Hepatocyte (in vitro differentiated cells): Measurements from ENCODE around the gene FMNL2. TPM values are rescaled to one million over a fixed set of nuclear protein-coding genes. Genes with fewer than 3 reads are reported as not detected.

Experiments used
- DNase-seq: peaks from one replicate; pipeline ENCODE4 v3.0.0-alpha.2; 2016; ENCODE audit warnings: low spot score
- H2AFZ ChIP-seq: fragments of 200-600 bp; sonication (generic); 2 replicates; pipeline ENCODE4 v1.6.0; 2016; ENCODE audit warnings: antibody characterized with exemption, mild to moderate bottlenecking
- H3K27ac ChIP-seq: fragments of 200-600 bp; sonication (generic); 2 replicates; pipeline ENCODE4 v1.5.1; 2016; ENCODE audit warnings: mild to moderate bottlenecking
- H3K27me3 ChIP-seq: fragments of 200-600 bp; sonication (generic); 2 replicates; pipeline ENCODE4 v1.6.1; 2016
- H3K36me3 ChIP-seq: fragments of 200-600 bp; sonication (generic); replicated peaks from 2 replicates; pipeline ENCODE4 v1.5.1; 2016; ENCODE audit warnings: low read depth; ENCODE audit not compliant: insufficient read depth
- H3K4me1 ChIP-seq: fragments of 200-600 bp; sonication (generic); 2 replicates; pipeline ENCODE4 v1.5.1; 2016; ENCODE audit warnings: mild to moderate bottlenecking, moderate library complexity; ENCODE audit not compliant: insufficient read depth
- H3K4me2 ChIP-seq: fragments of 200-600 bp; sonication (generic); 2 replicates; pipeline ENCODE4 v1.6.0; 2016
- H3K4me3 ChIP-seq: fragments of 200-600 bp; sonication (generic); 2 replicates; pipeline ENCODE4 v1.5.1; 2016; ENCODE audit warnings: mild to moderate bottlenecking
- H3K79me2 ChIP-seq: fragments of 200-600 bp; sonication (generic); 2 replicates; pipeline ENCODE4 v1.6.0; 2017; ENCODE audit warnings: mild to moderate bottlenecking
- H3K9me2 ChIP-seq: fragments of 200-600 bp; sonication (generic); replicated peaks from 2 replicates; pipeline ENCODE4 v1.6.0; 2017; ENCODE audit warnings: mild to moderate bottlenecking; ENCODE audit not compliant: insufficient read depth
- H3K9me3 ChIP-seq: fragments of 200-600 bp; sonication (generic); 2 replicates; pipeline ENCODE4 v1.5.1; 2016; ENCODE audit warnings: low read depth, mild to moderate bottlenecking
- H4K20me1 ChIP-seq: fragments of 200-600 bp; sonication (generic); 2 replicates; pipeline ENCODE4 v1.6.0; 2016; ENCODE audit warnings: mild to moderate bottlenecking; ENCODE audit not compliant: insufficient read depth, poor library complexity, severe bottlenecking
- EZH2 ChIP-seq: fragments of 200-600 bp; sonication (generic); IDR thresholded peaks from 2 replicates; pipeline ENCODE4 v1.6.1; 2016; ENCODE audit warnings: antibody characterized with exemption, mild to moderate bottlenecking, borderline replicate concordance
- EZH2phosphoT487 ChIP-seq: fragments of 200-600 bp; sonication (generic); IDR thresholded peaks from one replicate; pipeline ENCODE4 v1.6.1; 2018; ENCODE audit warnings: antibody characterized with exemption, mild to moderate bottlenecking, low read depth, moderate library complexity; ENCODE audit not compliant: unreplicated experiment, severe bottlenecking
- WGBS: methylation state at CpG from one replicate; pipeline ENCODE4 v1.1.6; 2016; ENCODE audit warnings: low lambda C conversion rate; ENCODE audit errors: missing lambda C conversion rate; 5-methylcytosine and 5-hydroxymethylcytosine counted together
- polyA plus RNA-seq: library from polyadenylated mRNA; unstranded; fragments of >200 nt; fragmentation: Nextera tagmentation; extraction: Ambion mirVana; gene quantifications from 2 replicates; pipeline ENCODE4 v1.2.1, GENCODE V29; 2016
- total RNA-seq: library from RNA; depleted of rRNA; stranded (reverse); fragments of >200 nt; gene quantifications from 2 replicates; pipeline ENCODE4 v1.2.3, GENCODE V29; 2014
- TF ChIP-seq, protein P1 (sequence below): fragments of 200-600 bp; sonication (generic); IDR thresholded peaks from 2 replicates; pipeline ENCODE4 v1.5.1; 2016; ENCODE audit warnings: antibody characterized with exemption, mild to moderate bottlenecking; ENCODE audit not compliant: poor library complexity

Gene FMNL2
- total and polyA plus RNA-seq, 2 experiments from 2014 or later = 11.7 to 53.6 TPM

DNA sequence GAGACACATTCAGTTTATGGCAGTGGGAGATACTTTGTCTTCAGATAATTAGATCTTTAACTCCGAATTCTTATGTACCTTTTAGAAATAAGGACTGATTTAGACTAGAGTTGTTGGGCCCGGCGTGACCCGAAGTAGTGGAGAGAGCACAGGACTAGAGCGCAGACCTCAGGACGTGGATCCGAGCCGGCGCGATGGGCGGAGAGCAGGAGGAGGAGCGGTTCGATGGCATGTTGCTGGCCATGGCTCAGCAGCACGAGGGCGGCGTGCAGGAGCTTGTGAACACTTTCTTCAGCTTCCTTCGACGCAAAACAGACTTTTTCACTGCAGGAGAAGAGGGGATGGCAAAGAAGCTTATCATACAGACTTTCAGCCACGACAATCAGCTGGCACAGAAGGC, 54.5 kb downstream of the FMNL2 start:
- Histone ChIP-seq H3K36me3 (no peaks in the 10 kb centered on the region), H3K27ac (no peak overlapping the region), H3K79me2 (peaks cover 93% of the 10 kb centered on the region), H3K4me1 (peaks cover 17% of the 10 kb centered on the region), H3K27me3 (no peaks in the 10 kb centered on the region), H2AFZ (no peak overlapping the region), H3K9me2 (no peaks in the 10 kb centered on the region), H4K20me1 (peaks cover 19% of the 10 kb centered on the region), H3K4me2 (no peak overlapping the region), H3K9me3 (no peaks in the 10 kb centered on the region), H3K4me3 (no peak overlapping the region)
- WGBS = 94% methylated on average over 19 of the region's 19 CpGs
- no peak for TF ChIP-seq EZH2
- TF ChIP-seq EZH2phosphoT487 = no peak
- TF ChIP-seq, protein P1, sequence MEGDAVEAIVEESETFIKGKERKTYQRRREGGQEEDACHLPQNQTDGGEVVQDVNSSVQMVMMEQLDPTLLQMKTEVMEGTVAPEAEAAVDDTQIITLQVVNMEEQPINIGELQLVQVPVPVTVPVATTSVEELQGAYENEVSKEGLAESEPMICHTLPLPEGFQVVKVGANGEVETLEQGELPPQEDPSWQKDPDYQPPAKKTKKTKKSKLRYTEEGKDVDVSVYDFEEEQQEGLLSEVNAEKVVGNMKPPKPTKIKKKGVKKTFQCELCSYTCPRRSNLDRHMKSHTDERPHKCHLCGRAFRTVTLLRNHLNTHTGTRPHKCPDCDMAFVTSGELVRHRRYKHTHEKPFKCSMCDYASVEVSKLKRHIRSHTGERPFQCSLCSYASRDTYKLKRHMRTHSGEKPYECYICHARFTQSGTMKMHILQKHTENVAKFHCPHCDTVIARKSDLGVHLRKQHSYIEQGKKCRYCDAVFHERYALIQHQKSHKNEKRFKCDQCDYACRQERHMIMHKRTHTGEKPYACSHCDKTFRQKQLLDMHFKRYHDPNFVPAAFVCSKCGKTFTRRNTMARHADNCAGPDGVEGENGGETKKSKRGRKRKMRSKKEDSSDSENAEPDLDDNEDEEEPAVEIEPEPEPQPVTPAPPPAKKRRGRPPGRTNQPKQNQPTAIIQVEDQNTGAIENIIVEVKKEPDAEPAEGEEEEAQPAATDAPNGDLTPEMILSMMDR = no peak
- DNase-seq = no peak

GRCh38 chr2:152390837-152391236, 55.9 kb downstream of the FMNL2 start:
- no peaks in the 10 kb centered on the region for H3K9me2 ChIP-seq
- peaks cover 93% of the 10 kb centered on the region for H3K79me2 ChIP-seq
- TF ChIP-seq, protein P1 = no peak
- TF ChIP-seq EZH2phosphoT487 = no peak
- TF ChIP-seq EZH2 = no peak
- H3K4me3 ChIP-seq = no peak overlapping the region
- H3K4me2 ChIP-seq = no peak overlapping the region
- H3K36me3 ChIP-seq = no peaks in the 10 kb centered on the region
- no peak for DNase-seq
- no peak overlapping the region for H2AFZ ChIP-seq
- no peaks in the 10 kb centered on the region for H3K9me3 ChIP-seq
- H3K27ac ChIP-seq = no peak overlapping the region
- H3K4me1 ChIP-seq = peaks cover 10% of the 10 kb centered on the region
- WGBS = 94% methylated on average over 2 of the region's 2 CpGs
- H4K20me1 ChIP-seq = peaks cover 15% of the 10 kb centered on the region
- H3K27me3 ChIP-seq = no peaks in the 10 kb centered on the region

GRCh38 chr2:152391318-152391717, 56.3 kb downstream of the FMNL2 start:
- WGBS = 94% methylated on average over 2 of the region's 2 CpGs
- peaks cover 93% of the 10 kb centered on the region for H3K79me2 ChIP-seq
- no peak overlapping the region for H3K4me3 ChIP-seq
- no peak overlapping the region for H2AFZ ChIP-seq
- H3K36me3 ChIP-seq = no peaks in the 10 kb centered on the region
- TF ChIP-seq EZH2phosphoT487 (no peak), EZH2 (no peak)
- TF ChIP-seq, protein P1 = no peak
- H3K4me2 ChIP-seq = no peak overlapping the region
- no peaks in the 10 kb centered on the region for H3K27me3 ChIP-seq
- H3K4me1 ChIP-seq = peaks cover 6% of the 10 kb centered on the region
- no peaks in the 10 kb centered on the region for H3K9me2 ChIP-seq
- no peak for DNase-seq
- peaks cover 13% of the 10 kb centered on the region for H4K20me1 ChIP-seq
- no peaks in the 10 kb centered on the region for H3K9me3 ChIP-seq
- no peak overlapping the region for H3K27ac ChIP-seq

DNA sequence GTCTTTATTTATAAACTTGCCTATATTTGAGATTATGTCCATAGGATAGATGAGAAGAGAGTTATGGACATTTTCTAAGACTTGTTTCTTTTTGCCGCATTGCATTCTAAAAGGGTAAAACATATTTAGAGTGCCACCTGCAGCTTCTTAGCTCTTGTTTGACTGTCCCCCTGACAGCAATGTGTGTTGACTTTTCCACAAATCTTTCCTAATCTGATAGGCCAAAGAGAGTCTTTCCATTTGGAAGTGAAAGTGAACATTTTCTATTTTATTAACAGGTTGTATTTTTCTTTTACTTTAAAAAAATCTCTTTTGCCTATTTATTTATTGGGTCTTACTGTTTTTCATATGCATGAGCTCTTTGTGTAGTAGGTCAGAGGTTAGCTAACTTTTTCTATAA, 58.4 kb downstream of the FMNL2 start:
- Histone ChIP-seq H3K79me2 (peaks cover 97% of the 10 kb centered on the region), H3K27ac (no peak overlapping the region), H2AFZ (no peak overlapping the region), H3K4me2 (no peak overlapping the region), H3K36me3 (no peaks in the 10 kb centered on the region), H3K4me1 (peaks cover 5% of the 10 kb centered on the region), H4K20me1 (peaks cover 4% of the 10 kb centered on the region), H3K9me2 (no peaks in the 10 kb centered on the region), H3K9me3 (no peaks in the 10 kb centered on the region), H3K4me3 (no peak overlapping the region), H3K27me3 (no peaks in the 10 kb centered on the region)
- TF ChIP-seq, protein P1 = no peak
- no peak for TF ChIP-seq EZH2phosphoT487
- TF ChIP-seq EZH2 = no peak
- no peak for DNase-seq
- whole genome bisulfite sequencing = 86% methylated on average over 1 of the region's 1 CpG
